Measurements from ENCODE around the gene MYL7. TPM values are rescaled to one million over a fixed set of nuclear protein-coding genes. Genes with fewer than 3 reads are reported as not detected.
A peak's percentile ranks its signal among the peaks of the same experiment; 100 is the strongest.

Gene MYL7
- total RNA-seq, 1 donor from 2014 or later: 1.7 TPM

DNA sequence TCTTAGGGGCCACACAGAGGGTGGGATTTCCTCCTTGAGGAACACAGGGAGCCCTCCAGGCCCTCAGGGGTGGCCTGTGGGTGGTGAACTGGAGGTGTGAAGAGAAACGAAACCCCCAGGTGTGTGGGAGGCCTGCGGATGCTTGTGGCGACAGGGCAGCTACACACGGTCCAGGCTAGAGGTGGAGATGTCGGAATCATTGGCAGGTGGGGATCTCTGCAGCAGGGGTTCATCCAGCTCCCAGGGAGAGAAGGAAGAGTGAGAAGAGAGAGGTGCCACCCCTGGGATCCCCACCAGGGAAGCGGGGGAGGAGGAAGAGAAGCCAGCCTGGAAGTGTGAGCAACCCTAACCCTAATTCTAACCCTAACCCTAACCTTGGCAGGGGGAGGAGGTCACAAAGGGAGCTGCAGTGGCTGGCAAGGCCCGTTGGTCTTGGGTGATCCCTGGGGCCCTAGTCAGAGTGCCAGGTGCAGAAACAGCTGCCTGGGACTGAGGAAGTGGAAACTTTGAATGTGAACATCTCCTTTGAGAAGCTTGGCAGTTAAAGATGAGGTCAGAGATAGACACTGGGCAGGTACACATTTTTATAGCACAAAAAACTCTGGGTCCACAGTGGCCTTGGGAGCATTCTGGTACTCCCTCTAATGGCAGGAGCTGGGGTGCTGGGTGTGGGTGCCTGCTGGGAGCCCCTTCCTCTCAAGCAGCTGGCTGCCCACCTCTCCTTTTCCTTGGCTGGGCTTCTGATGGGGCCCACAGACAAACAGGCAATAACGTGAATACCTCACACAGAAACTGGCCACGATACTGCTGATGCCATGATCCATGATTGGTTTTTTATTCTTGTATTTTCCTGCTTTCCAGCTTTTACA lies 43.8 kb downstream of the MYL7 start:
- H3K36me3 Mint-ChIP-seq (ENCODE audit: insufficient read depth): no peaks in the 10 kb centered on the region
- no peak for DNase-seq (ENCODE audit: low spot score, unreplicated experiment)
- H3K27me3 Mint-ChIP-seq: peaks cover 9% of the 10 kb centered on the region
- TF ChIP-seq, protein P1, sequence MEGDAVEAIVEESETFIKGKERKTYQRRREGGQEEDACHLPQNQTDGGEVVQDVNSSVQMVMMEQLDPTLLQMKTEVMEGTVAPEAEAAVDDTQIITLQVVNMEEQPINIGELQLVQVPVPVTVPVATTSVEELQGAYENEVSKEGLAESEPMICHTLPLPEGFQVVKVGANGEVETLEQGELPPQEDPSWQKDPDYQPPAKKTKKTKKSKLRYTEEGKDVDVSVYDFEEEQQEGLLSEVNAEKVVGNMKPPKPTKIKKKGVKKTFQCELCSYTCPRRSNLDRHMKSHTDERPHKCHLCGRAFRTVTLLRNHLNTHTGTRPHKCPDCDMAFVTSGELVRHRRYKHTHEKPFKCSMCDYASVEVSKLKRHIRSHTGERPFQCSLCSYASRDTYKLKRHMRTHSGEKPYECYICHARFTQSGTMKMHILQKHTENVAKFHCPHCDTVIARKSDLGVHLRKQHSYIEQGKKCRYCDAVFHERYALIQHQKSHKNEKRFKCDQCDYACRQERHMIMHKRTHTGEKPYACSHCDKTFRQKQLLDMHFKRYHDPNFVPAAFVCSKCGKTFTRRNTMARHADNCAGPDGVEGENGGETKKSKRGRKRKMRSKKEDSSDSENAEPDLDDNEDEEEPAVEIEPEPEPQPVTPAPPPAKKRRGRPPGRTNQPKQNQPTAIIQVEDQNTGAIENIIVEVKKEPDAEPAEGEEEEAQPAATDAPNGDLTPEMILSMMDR (IDR thresholded peaks at IDR 0.05; ENCODE audit: unreplicated experiment): no peak
- H3K9me3 Mint-ChIP-seq (ENCODE audit: low read depth): no peaks in the 10 kb centered on the region
- H3K4me1 Mint-ChIP-seq (ENCODE audit: low read depth): no peaks in the 10 kb centered on the region
- H3K4me3 Mint-ChIP-seq (ENCODE audit: low read depth): no peak overlapping the region
- H3K27ac Mint-ChIP-seq: no peak overlapping the region

DNA sequence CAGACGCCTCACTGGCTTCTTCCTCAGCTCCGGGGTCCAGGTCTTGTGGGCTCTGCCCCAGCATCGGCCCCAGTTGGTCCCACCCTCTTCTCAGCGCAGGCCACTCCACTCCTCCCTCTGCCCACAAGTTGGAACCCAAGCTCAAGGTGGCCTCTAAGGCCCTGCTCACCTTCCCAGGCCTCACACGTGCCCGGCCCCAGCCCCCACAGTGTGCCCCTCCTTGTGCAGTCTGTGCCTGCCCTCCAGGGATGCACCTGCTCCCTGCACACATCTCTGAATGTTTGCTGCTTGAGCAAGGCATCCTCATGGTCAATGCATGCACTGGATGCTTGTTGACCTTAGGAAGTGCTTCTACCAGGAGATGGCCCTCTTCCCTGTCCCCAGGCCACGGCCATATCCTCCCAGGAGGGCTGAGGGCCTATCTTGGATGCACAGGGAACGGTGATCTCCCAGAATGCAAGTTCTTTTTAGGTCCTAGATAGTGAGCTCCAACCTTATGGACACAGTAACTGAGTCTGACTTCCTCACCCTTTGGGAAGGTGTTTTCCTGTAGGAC lies 44.7 kb downstream of the MYL7 start:
- Mint-ChIP-seq H3K4me3 (ENCODE audit: low read depth) (no peak overlapping the region), H3K27me3 (peaks cover 6% of the 10 kb centered on the region), H3K9me3 (ENCODE audit: low read depth) (no peaks in the 10 kb centered on the region), H3K4me1 (ENCODE audit: low read depth) (no peaks in the 10 kb centered on the region), H3K27ac (no peak overlapping the region), H3K36me3 (ENCODE audit: insufficient read depth) (no peaks in the 10 kb centered on the region)
- TF ChIP-seq, protein P1 (IDR thresholded peaks at IDR 0.05; ENCODE audit: unreplicated experiment): no peak
- no peak for DNase-seq (ENCODE audit: low spot score, unreplicated experiment)

- no peaks in the 10 kb centered on the region for H3K36me3 Mint-ChIP-seq (ENCODE audit: insufficient read depth)
- peaks cover 8% of the 10 kb centered on the region for H3K27me3 Mint-ChIP-seq
- H3K4me3 Mint-ChIP-seq (ENCODE audit: low read depth): no peak overlapping the region
- no peak overlapping the region for H3K27ac Mint-ChIP-seq
- H3K4me1 Mint-ChIP-seq (ENCODE audit: low read depth): no peaks in the 10 kb centered on the region
- H3K9me3 Mint-ChIP-seq (ENCODE audit: low read depth): no peaks in the 10 kb centered on the region
- no peak for DNase-seq (ENCODE audit: low spot score, unreplicated experiment)
- TF ChIP-seq, protein P1 (IDR thresholded peaks at IDR 0.05; ENCODE audit: unreplicated experiment): no peak
These were observed 45.4 kb downstream of the MYL7 start for GRCh38 chr7:44095781-44096180.

GRCh38 chr7:44094883-44095592 lies 46.1 kb downstream of the MYL7 start:
- no peak for DNase-seq (ENCODE audit: low spot score, unreplicated experiment)
- no peaks in the 10 kb centered on the region for H3K4me1 Mint-ChIP-seq (ENCODE audit: low read depth)
- H3K4me3 Mint-ChIP-seq (ENCODE audit: low read depth): no peak overlapping the region
- peaks cover 9% of the 10 kb centered on the region for H3K27me3 Mint-ChIP-seq
- TF ChIP-seq, protein P1 (IDR thresholded peaks at IDR 0.05; ENCODE audit: unreplicated experiment): no peak
- no peaks in the 10 kb centered on the region for H3K9me3 Mint-ChIP-seq (ENCODE audit: low read depth)
- H3K36me3 Mint-ChIP-seq (ENCODE audit: insufficient read depth): no peaks in the 10 kb centered on the region
- peak overlapping the region; percentile 76 for H3K27ac Mint-ChIP-seq

DNA sequence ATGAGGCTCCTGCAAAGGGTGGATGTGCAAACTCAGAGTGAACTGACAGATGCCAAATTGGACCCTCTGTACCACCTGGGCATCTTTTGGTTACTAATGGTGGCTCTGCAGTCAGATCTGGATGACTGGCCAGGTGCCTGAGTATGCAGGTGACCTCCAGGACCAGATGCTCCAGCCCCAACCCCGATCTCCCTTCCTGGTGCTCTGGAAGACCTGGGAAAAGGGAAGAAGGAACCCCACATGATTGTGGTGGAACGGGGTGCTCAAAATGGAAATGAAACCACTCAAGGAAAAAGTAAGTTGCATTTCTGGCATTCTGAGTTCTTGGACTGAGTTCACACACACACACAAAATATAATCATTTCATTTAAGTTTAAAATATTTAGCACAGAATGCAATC lies 46.8 kb downstream of the MYL7 start:
- no peak overlapping the region for H3K4me3 Mint-ChIP-seq (ENCODE audit: low read depth)
- H3K9me3 Mint-ChIP-seq (ENCODE audit: low read depth): no peaks in the 10 kb centered on the region
- TF ChIP-seq, protein P1 (IDR thresholded peaks at IDR 0.05; ENCODE audit: unreplicated experiment): no peak
- H3K27me3 Mint-ChIP-seq: peaks cover 9% of the 10 kb centered on the region
- no peak for DNase-seq (ENCODE audit: low spot score, unreplicated experiment)
- H3K36me3 Mint-ChIP-seq (ENCODE audit: insufficient read depth): no peaks in the 10 kb centered on the region
- H3K4me1 Mint-ChIP-seq (ENCODE audit: low read depth): no peaks in the 10 kb centered on the region
- H3K27ac Mint-ChIP-seq: no peak overlapping the region

All from progenitor cell of endocrine pancreas (in vitro differentiated cells).